Measurements from ENCODE around the gene KLHL12. TPM values are rescaled to one million over a fixed set of nuclear protein-coding genes. Genes with fewer than 3 reads are reported as not detected.

Gene KLHL12
- total and polyA plus RNA-seq, 10 of the 15 experiments (the other 5 are each of a cell fraction or from before 2014, with no cell fraction given) = 16.0 to 53.8 (median 30.3) TPM

DNA sequence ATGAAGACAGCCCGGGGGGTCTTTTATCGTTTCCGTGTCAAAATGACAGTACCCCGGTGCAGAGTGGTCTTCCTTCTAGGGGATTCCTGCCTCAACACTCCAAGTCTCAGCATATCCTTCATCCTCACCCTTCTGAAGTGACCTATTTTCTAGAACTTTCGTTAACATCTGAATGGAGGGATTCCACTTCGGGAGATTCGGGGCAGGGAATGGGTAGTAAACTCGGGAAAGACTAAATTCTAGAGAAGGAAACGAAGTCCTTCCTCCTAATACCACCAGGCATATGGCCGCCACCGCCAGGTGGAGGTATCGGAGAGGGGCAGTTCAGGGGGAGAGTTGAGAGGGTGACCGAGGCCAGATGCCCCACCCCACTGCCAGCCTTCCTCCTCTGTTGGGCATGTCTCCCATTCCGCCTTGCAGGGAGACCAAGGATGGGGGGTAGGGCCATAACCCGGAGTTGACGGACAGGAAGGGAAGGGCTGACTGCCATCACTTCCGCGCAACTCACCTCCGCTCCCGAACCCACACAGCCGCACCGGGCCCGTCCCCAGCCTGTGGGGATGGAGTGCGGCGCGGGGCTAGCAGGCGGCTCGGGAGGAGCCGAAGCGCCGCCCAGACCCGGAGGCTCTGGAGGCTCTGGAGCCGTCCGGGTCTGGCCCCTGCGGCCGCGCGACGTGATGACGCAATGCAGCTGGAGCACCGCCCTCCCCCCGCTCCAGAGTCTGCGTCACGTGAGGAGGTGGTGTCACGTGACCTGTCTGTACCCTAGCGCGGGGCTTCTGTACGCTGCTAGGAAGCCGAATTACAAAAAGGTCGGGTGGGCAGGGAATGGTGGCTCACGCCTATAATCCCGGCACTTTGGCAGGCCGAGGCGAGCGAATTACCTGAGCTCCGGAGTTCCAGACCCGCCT, at the start of gene KLHL12 (continued):
- TF ChIP-seq, protein P1, sequence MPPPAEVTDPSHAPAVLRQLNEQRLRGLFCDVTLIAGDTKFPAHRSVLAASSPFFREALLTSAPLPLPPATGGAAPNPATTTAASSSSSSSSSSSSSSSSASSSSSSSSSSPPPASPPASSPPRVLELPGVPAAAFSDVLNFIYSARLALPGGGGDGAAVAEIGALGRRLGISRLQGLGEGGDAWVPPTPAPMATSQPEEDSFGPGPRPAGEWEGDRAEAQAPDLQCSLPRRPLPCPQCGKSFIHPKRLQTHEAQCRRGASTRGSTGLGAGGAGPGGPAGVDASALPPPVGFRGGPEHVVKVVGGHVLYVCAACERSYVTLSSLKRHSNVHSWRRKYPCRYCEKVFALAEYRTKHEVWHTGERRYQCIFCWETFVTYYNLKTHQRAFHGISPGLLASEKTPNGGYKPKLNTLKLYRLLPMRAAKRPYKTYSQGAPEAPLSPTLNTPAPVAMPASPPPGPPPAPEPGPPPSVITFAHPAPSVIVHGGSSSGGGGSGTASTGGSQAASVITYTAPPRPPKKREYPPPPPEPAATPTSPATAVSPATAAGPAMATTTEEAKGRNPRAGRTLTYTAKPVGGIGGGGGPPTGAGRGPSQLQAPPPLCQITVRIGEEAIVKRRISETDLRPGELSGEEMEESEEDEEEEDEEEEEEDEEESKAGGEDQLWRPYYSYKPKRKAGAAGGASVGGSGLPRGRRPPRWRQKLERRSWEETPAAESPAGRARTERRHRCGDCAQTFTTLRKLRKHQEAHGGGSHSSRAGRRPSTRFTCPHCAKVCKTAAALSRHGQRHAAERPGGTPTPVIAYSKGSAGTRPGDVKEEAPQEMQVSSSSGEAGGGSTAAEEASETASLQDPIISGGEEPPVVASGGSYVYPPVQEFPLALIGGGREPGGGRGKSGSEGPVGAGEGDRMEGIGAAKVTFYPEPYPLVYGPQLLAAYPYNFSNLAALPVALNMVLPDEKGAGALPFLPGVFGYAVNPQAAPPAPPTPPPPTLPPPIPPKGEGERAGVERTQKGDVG (CRISPR knock-in tag; IDR thresholded peaks at IDR 0.05) = peak; percentile 95
- TF ChIP-seq ATF7 (IDR thresholded peaks at IDR 0.05; ENCODE audit: low read depth) (peak; percentile 95), IKZF2 (IDR thresholded peaks at IDR 0.05) (peak in 1 of 2 experiments; percentile 66; a peak in 3 of 4 replicates), SPI1 (IDR thresholded peaks at IDR 0.05; ENCODE audit: borderline replicate concordance, insufficient read depth, low read depth, low read length) (no peak), SREBF1 (IDR thresholded peaks at IDR 0.05; ENCODE audit: low read length) (0 out of 2 replicates have a peak, but pooled peaks have one; percentile 56), NFXL1 (IDR thresholded peaks at IDR 0.05; ENCODE audit: borderline replicate concordance) (no peak), TCF12 (IDR thresholded peaks at IDR 0.05; ENCODE audit: low read depth, low read length) (peak; percentile 79; the same call in 1 of the 2 replicates), RELA (IDR thresholded peaks at IDR 0.05; ENCODE audit: borderline replicate concordance, partially characterized antibody) (peak; percentile 98), BACH1 (IDR thresholded peaks at IDR 0.05; ENCODE audit: borderline replicate concordance) (peak; percentile 51), EP300 (IDR thresholded peaks at IDR 0.05; ENCODE audit: borderline replicate concordance in 1 of 2, control insufficient read depth in 1 of 2, low read depth in 2 of 2, low read length in 2 of 2) (peak; percentile 30 to 74; a peak in 2 of 4 replicates), NR2C2 (IDR thresholded peaks at IDR 0.05; ENCODE audit: borderline replicate concordance, control insufficient read depth, insufficient read length, low read depth) (no peak), ZNF622 (IDR thresholded peaks at IDR 0.05) (no peak)
- TF ChIP-seq, protein P2, sequence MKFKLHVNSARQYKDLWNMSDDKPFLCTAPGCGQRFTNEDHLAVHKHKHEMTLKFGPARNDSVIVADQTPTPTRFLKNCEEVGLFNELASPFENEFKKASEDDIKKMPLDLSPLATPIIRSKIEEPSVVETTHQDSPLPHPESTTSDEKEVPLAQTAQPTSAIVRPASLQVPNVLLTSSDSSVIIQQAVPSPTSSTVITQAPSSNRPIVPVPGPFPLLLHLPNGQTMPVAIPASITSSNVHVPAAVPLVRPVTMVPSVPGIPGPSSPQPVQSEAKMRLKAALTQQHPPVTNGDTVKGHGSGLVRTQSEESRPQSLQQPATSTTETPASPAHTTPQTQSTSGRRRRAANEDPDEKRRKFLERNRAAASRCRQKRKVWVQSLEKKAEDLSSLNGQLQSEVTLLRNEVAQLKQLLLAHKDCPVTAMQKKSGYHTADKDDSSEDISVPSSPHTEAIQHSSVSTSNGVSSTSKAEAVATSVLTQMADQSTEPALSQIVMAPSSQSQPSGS (IDR thresholded peaks at IDR 0.05; ENCODE audit: low read length) = peak; percentile 70; the same call in 1 of the 2 replicates
- TF ChIP-seq, protein P3, sequence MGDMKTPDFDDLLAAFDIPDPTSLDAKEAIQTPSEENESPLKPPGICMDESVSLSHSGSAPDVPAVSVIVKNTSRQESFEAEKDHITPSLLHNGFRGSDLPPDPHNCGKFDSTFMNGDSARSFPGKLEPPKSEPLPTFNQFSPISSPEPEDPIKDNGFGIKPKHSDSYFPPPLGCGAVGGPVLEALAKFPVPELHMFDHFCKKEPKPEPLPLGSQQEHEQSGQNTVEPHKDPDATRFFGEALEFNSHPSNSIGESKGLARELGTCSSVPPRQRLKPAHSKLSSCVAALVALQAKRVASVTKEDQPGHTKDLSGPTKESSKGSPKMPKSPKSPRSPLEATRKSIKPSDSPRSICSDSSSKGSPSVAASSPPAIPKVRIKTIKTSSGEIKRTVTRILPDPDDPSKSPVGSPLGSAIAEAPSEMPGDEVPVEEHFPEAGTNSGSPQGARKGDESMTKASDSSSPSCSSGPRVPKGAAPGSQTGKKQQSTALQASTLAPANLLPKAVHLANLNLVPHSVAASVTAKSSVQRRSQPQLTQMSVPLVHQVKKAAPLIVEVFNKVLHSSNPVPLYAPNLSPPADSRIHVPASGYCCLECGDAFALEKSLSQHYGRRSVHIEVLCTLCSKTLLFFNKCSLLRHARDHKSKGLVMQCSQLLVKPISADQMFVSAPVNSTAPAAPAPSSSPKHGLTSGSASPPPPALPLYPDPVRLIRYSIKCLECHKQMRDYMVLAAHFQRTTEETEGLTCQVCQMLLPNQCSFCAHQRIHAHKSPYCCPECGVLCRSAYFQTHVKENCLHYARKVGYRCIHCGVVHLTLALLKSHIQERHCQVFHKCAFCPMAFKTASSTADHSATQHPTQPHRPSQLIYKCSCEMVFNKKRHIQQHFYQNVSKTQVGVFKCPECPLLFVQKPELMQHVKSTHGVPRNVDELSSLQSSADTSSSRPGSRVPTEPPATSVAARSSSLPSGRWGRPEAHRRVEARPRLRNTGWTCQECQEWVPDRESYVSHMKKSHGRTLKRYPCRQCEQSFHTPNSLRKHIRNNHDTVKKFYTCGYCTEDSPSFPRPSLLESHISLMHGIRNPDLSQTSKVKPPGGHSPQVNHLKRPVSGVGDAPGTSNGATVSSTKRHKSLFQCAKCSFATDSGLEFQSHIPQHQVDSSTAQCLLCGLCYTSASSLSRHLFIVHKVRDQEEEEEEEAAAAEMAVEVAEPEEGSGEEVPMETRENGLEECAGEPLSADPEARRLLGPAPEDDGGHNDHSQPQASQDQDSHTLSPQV (IDR thresholded peaks at IDR 0.05) = no peak
- TF ChIP-seq, protein P4, sequence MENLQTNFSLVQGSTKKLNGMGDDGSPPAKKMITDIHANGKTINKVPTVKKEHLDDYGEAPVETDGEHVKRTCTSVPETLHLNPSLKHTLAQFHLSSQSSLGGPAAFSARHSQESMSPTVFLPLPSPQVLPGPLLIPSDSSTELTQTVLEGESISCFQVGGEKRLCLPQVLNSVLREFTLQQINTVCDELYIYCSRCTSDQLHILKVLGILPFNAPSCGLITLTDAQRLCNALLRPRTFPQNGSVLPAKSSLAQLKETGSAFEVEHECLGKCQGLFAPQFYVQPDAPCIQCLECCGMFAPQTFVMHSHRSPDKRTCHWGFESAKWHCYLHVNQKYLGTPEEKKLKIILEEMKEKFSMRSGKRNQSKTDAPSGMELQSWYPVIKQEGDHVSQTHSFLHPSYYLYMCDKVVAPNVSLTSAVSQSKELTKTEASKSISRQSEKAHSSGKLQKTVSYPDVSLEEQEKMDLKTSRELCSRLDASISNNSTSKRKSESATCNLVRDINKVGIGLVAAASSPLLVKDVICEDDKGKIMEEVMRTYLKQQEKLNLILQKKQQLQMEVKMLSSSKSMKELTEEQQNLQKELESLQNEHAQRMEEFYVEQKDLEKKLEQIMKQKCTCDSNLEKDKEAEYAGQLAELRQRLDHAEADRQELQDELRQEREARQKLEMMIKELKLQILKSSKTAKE (IDR thresholded peaks at IDR 0.05; ENCODE audit: low read depth, poor library complexity, severe bottlenecking) = no peak
